ENCODE measurements around the gene MAN1C1. TPM values are rescaled to one million over a fixed set of nuclear protein-coding genes. Genes with fewer than 3 reads are reported as not detected.

Gene MAN1C1
- total RNA-seq, 1 experiment from 2014 or later, result 0.11 TPM

DNA sequence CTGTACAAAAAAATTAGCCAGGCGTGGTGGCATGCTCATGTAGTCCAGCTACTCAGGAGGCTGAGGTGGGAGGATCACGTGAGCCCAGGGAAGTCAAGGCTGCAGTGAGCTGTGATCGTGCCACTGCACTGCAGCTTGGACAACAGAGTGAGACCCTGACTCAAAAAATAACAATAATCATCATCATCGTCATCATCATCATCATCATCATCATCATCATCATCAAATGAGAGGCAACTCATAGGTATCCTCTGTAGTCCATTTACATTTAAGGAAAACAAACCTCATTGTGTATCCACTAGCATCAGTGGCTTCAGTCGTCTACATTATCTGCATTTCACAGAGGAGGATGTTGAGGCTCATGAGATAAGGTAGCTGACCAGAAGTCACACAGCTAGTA, 114.6 kb downstream of the MAN1C1 start:
- ChIA-PET CTCF (no interaction called here), POLR2A (ENCODE audit: unreplicated experiment) (no interaction called here)
- no peaks in the 10 kb centered on the region for H3K79me2 ChIP-seq (ENCODE audit: low read length)
- H3K9me3 ChIP-seq (ENCODE audit: low read length), result no peaks in the 10 kb centered on the region
- no peak for TF ChIP-seq EZH2phosphoT487 (IDR thresholded peaks at IDR 0.05; ENCODE audit: borderline replicate concordance, low read length)
- no peak overlapping the region for H3K4me2 ChIP-seq (ENCODE audit: low read length)
- H3K9ac ChIP-seq (ENCODE audit: low read length), result no peak overlapping the region
- no TSS peak for BruUV-seq (replicated peaks)
- no peaks in the 10 kb centered on the region for H3K9me2 ChIP-seq (replicated peaks; ENCODE audit: low read length)
- H2AFZ ChIP-seq (ENCODE audit: low read length), result no peak overlapping the region
- DNase-seq (no peak), ATAC-seq (no peak)
- H3K36me3 ChIP-seq (ENCODE audit: low read depth, low read length), result no peaks in the 10 kb centered on the region
- H3F3A ChIP-seq (ENCODE audit: low read length, unreplicated experiment), result no peaks in the 10 kb centered on the region
- no peaks in the 10 kb centered on the region for H3K4me1 ChIP-seq (ENCODE audit: insufficient read depth, low read length)
- no peaks in the 10 kb centered on the region for H4K20me1 ChIP-seq (ENCODE audit: low read length)
- H3K4me3 ChIP-seq (ENCODE audit: low read length), result no peak overlapping the region
- H3K27ac ChIP-seq (ENCODE audit: low read length), result no peak overlapping the region
- intact Hi-C loops (cut with micrococcal nuclease), result no loop called here
- H3K27me3 ChIP-seq (ENCODE audit: low read length), result 0 out of 2 replicates have a peak, but pooled peaks cover 5% of the 10 kb centered on the region

DNA sequence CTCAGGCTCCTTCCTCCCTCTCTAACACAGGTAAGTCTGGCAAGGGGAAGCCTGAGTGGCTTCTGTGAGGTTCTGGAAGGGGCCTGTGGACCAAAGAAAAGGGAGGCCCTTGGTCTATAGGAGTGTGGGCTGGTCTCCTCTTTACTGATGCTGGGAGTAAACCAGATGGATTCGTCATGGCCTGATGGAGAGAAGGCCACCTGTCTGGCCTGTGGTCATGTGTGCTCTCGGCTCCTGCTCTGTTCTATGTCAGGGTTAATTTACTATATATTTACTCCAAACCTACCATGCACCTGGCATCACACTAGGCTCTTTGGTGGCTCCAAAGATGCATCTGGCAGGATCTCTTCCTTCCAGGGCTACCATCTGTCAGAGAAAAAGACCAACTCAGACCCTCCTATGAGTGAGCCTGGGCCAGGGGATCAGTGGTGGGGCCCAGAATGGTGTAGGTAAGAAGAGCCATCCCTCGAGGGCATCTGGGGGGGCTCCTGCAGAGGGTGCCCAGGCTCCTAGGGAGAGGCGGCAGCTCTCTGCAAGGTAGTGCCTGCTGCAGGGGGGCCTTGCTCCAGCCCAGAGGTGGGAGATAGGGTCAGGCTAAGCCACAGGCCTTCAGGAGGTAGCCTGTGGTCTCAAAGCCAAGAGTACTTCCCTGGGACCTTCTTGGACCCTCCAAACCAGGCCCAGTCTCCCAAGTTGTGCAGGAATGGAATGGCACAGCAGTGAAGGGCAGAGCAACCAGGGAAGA, 115.2 kb downstream of the MAN1C1 start:
- Histone ChIP-seq H3K4me1 (ENCODE audit: insufficient read depth, low read length) (no peaks in the 10 kb centered on the region), H3K36me3 (ENCODE audit: low read depth, low read length) (no peaks in the 10 kb centered on the region), H4K20me1 (ENCODE audit: low read length) (no peaks in the 10 kb centered on the region), H3K79me2 (ENCODE audit: low read length) (no peaks in the 10 kb centered on the region), H2AFZ (ENCODE audit: low read length) (no peak overlapping the region), H3K27me3 (ENCODE audit: low read length) (0 out of 2 replicates have a peak, but pooled peaks cover 5% of the 10 kb centered on the region), H3K9me2 (replicated peaks; ENCODE audit: low read length) (no peaks in the 10 kb centered on the region), H3K9me3 (ENCODE audit: low read length) (no peaks in the 10 kb centered on the region), H3K9ac (ENCODE audit: low read length) (no peak overlapping the region), H3K27ac (ENCODE audit: low read length) (no peak overlapping the region), H3K4me2 (ENCODE audit: low read length) (no peak overlapping the region), H3K4me3 (ENCODE audit: low read length) (no peak overlapping the region), H3F3A (ENCODE audit: low read length, unreplicated experiment) (no peaks in the 10 kb centered on the region)
- BruUV-seq (replicated peaks), result no TSS peak
- no peak for TF ChIP-seq EZH2phosphoT487 (IDR thresholded peaks at IDR 0.05; ENCODE audit: borderline replicate concordance, low read length)
- TF ChIP-seq, protein P1, sequence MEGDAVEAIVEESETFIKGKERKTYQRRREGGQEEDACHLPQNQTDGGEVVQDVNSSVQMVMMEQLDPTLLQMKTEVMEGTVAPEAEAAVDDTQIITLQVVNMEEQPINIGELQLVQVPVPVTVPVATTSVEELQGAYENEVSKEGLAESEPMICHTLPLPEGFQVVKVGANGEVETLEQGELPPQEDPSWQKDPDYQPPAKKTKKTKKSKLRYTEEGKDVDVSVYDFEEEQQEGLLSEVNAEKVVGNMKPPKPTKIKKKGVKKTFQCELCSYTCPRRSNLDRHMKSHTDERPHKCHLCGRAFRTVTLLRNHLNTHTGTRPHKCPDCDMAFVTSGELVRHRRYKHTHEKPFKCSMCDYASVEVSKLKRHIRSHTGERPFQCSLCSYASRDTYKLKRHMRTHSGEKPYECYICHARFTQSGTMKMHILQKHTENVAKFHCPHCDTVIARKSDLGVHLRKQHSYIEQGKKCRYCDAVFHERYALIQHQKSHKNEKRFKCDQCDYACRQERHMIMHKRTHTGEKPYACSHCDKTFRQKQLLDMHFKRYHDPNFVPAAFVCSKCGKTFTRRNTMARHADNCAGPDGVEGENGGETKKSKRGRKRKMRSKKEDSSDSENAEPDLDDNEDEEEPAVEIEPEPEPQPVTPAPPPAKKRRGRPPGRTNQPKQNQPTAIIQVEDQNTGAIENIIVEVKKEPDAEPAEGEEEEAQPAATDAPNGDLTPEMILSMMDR (conservative IDR thresholded peaks at IDR 0.05; ENCODE audit: low read depth, low read length), result no peak
- no peak for TF ChIP-seq EZH2 (IDR thresholded peaks at IDR 0.05; ENCODE audit: low read length, unreplicated experiment)
- ATAC-seq (no peak), DNase-seq (no peak)
- intact Hi-C loops (cut with micrococcal nuclease), result no loop called here
- ChIA-PET POLR2A (ENCODE audit: unreplicated experiment) (no interaction called here), CTCF (no interaction called here)

DNA sequence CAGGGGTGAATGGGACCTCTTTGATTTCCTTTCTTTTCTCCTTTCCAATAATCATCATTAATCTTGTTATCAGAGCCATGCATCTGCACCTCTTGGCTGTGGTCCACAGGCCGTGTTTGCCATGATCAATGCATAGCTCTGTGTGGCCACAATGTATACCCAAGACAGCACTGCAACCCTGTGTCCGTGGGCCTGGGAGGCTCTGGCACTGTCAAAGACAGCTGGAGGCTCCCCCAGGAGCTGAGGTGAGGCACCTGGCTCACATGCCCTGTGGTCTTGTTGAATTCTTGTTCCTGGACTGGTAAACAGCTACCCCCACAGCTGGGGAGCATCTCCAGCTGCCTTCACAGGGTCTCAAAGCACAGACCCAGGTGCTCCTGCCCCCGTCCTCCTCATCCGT, 116.2 kb downstream of the MAN1C1 start:
- Histone ChIP-seq H3K27ac (ENCODE audit: low read length) (no peak overlapping the region), H3K4me1 (ENCODE audit: insufficient read depth, low read length) (no peaks in the 10 kb centered on the region), H3K9me2 (replicated peaks; ENCODE audit: low read length) (no peaks in the 10 kb centered on the region), H2AFZ (ENCODE audit: low read length) (no peak overlapping the region), H3K4me2 (ENCODE audit: low read length) (no peak overlapping the region), H3F3A (ENCODE audit: low read length, unreplicated experiment) (no peaks in the 10 kb centered on the region), H3K27me3 (ENCODE audit: low read length) (0 out of 2 replicates have a peak, but pooled peaks cover 5% of the 10 kb centered on the region), H4K20me1 (ENCODE audit: low read length) (no peaks in the 10 kb centered on the region), H3K79me2 (ENCODE audit: low read length) (no peaks in the 10 kb centered on the region), H3K4me3 (ENCODE audit: low read length) (no peak overlapping the region), H3K36me3 (ENCODE audit: low read depth, low read length) (no peaks in the 10 kb centered on the region), H3K9me3 (ENCODE audit: low read length) (no peaks in the 10 kb centered on the region), H3K9ac (ENCODE audit: low read length) (no peak overlapping the region)
- POLR2A ChIA-PET (ENCODE audit: unreplicated experiment), result no interaction called here
- no TSS peak for BruUV-seq (replicated peaks)
- ATAC-seq (no peak), DNase-seq (no peak)
- intact Hi-C loops (cut with micrococcal nuclease), result no loop called here
- CTCF ChIA-PET, result no interaction called here
- TF ChIP-seq EZH2 (IDR thresholded peaks at IDR 0.05; ENCODE audit: low read length, unreplicated experiment), result no peak
- TF ChIP-seq, protein P1 (conservative IDR thresholded peaks at IDR 0.05; ENCODE audit: low read depth, low read length), result no peak
- no peak for TF ChIP-seq EZH2phosphoT487 (IDR thresholded peaks at IDR 0.05; ENCODE audit: borderline replicate concordance, low read length)
